Measurements from ENCODE around the gene KLHL42. TPM values are rescaled to one million over a fixed set of nuclear protein-coding genes. Genes with fewer than 3 reads are reported as not detected.

Gene KLHL42
- total and polyA plus RNA-seq, 2 of the 8 experiments (the other 6 are each of a cell fraction or from before 2014, with no cell fraction given): 13.6 to 21.6 TPM

GRCh38 chr12:27771481-27772327, 8.3 kb upstream of the KLHL42 start (continued):
- TF ChIP-seq EP300 (IDR thresholded peaks at IDR 0.05; ENCODE audit: borderline replicate concordance in 1 of 2, low read depth in 2 of 2, low read length in 2 of 2) (no peak), JUN (IDR thresholded peaks at IDR 0.05; ENCODE audit: low read depth, low read length) (no peak), EGR1 (IDR thresholded peaks at IDR 0.05; ENCODE audit: borderline replicate concordance, low read depth, low read length) (no peak), BRCA1 (IDR thresholded peaks at IDR 0.05; ENCODE audit: low read depth, low read length) (no peak), SRF (IDR thresholded peaks at IDR 0.05; ENCODE audit: low read depth, low read length) (no peak), ASH2L (IDR thresholded peaks at IDR 0.05; ENCODE audit: low read length) (no peak), GTF2F1 (IDR thresholded peaks at IDR 0.05; ENCODE audit: borderline replicate concordance, low read depth, low read length) (no peak)

Data from H1 (cell line).